T-helper 1 cell treated with Interleukin-12 subunit alpha and Interleukin-12 subunit beta and Interleukin-4 antibody, amounts not matched to agents 30 μg/mL and 1 μg/mL, for 36 hours (primary cell): Measurements from ENCODE around the gene VPS18.
A peak's percentile ranks its signal among the peaks of the same experiment; 100 is the strongest.

ENCODE experiments used
- H3K27ac Mint-ChIP-seq: one replicate; pipeline ENCODE4 v1.8.0; 2021; ENCODE audit warnings: mild to moderate bottlenecking, mixed read lengths
- H3K27me3 Mint-ChIP-seq: one replicate; pipeline ENCODE4 v1.8.0; 2021; ENCODE audit warnings: low read depth, mixed read lengths
- H3K36me3 Mint-ChIP-seq: one replicate; pipeline ENCODE4 v1.8.0; 2021; ENCODE audit warnings: low read depth, mixed read lengths
- H3K4me1 Mint-ChIP-seq: one replicate; pipeline ENCODE4 v1.8.0; 2021; ENCODE audit warnings: low read depth, mixed read lengths
- H3K4me3 Mint-ChIP-seq: one replicate; pipeline ENCODE4 v1.8.0; 2021; ENCODE audit warnings: mild to moderate bottlenecking, moderate library complexity, mixed read lengths
- H3K9me3 Mint-ChIP-seq: one replicate; pipeline ENCODE4 v1.8.0; 2021; ENCODE audit warnings: mixed read lengths

VPS18 gene

GRCh38 chr15:40941068-40941527 lies 46.8 kb downstream of the VPS18 start:
- Mint-ChIP-seq H3K36me3 (no peaks in the 10 kb centered on the region), H3K4me3 (no peak overlapping the region), H3K4me1 (peaks cover 27% of the 10 kb centered on the region), H3K9me3 (no peaks in the 10 kb centered on the region), H3K27ac (no peak overlapping the region), H3K27me3 (no peaks in the 10 kb centered on the region)

DNA sequence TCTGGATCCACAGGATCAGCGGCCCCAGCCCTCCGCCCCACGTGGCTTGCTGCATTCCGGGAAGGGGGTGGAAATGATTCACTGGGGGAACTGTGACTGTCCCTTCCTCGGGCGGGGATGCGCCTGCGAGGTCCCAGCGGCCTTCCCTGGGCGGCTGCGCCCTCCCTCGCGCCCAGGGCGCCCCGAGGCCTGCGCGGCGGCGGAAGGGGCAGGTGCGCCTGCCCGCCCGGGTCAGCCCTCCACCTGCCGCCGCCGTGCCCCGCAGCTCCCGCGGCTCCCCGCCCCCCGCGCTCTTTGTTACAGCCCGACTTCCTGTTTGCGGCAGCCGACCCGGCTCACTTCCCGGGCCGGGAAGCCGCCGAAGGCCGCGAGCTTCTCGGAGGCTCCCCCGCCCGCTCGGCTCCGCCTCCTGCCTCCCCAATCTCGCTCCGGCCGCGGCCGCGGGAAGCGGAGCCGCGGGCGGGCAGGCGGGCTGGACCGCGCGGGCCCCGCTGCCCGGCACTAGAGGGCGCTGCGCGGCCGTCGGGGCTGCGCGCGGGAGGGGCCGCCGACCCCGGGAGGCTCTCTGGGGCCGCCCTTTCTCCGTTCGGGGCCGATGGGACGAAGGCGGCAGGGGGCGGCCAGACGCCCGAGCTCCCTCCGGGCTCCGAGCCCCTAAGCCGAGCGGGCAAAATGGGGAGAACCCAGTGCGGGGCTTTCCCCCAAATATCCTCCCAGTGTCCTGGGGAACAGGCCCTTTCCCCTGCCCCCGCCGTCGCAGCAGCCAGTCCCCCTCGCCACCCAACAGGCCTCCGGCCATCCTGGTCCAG lies 47.5 kb downstream of the VPS18 start:
- H3K9me3 Mint-ChIP-seq: no peaks in the 10 kb centered on the region
- peaks cover 29% of the 10 kb centered on the region for H3K4me1 Mint-ChIP-seq
- H3K27ac Mint-ChIP-seq: no peak overlapping the region
- peak overlapping the region; percentile 76 for H3K4me3 Mint-ChIP-seq
- no peaks in the 10 kb centered on the region for H3K27me3 Mint-ChIP-seq
- H3K36me3 Mint-ChIP-seq: no peaks in the 10 kb centered on the region

GRCh38 chr15:40942337-40942854 lies 48.1 kb downstream of the VPS18 start:
- Mint-ChIP-seq H3K4me1 (peaks cover 29% of the 10 kb centered on the region), H3K27ac (peak overlapping the region; percentile 33), H3K4me3 (peak overlapping the region; percentile 76), H3K27me3 (no peaks in the 10 kb centered on the region), H3K9me3 (no peaks in the 10 kb centered on the region), H3K36me3 (no peaks in the 10 kb centered on the region)

DNA sequence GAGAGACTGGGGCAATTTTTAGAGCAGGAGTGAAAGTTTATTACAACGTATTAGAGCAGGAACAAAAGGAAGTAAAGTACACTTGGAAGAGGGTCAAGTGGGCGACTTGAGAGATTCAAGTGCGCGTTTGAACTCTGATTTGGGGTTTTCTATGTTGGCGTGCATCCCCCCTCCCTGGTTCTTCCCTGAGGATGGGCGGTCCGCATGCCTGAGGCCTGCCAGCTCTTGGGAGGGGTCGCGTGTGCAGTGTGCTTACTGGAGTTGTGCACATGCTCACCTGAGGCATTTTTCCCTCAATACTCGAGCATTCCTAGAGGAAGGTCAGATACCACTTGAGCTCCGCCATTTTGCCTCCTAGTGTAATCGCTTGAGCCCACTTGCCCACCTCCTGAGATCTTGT lies 48.6 kb downstream of the VPS18 start:
- no peak overlapping the region for H3K27ac Mint-ChIP-seq

DNA sequence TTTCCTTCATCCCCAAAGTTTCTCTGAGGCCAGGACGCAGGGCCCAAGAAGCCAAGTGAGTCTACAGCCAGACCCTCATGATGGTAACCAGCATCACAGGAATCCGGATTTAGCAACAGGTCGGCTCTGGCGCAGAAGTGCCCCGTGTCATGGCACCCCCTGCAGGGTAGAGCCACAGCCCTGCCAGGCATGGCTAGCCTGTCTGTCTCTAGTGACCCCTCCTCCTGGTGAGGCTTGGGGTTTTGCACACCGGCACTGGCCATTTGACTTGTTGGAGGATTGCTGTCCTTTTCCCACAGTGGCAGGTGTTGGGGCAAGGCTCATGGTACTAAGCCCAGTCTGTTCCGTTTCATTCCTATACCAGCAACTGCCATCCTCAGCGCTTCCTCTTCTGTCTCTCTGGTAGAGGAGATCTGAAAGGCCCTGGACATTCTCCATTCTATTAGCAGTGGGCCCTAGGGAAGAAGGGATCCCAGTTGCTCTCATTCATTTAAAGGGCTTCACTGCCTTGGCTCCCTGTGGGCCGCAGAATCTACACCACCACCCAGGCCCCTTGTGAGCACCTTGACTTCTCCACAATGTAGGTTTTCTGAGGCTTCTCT lies 49.6 kb downstream of the VPS18 start:
- Mint-ChIP-seq H3K27me3 (no peaks in the 10 kb centered on the region), H3K36me3 (no peaks in the 10 kb centered on the region), H3K27ac (no peak overlapping the region), H3K4me3 (peak overlapping the region; percentile 76), H3K4me1 (peaks cover 29% of the 10 kb centered on the region), H3K9me3 (no peaks in the 10 kb centered on the region)

More for the DNA sequence above, 48.6 kb downstream of the VPS18 start:
- Mint-ChIP-seq H3K27me3 (no peaks in the 10 kb centered on the region), H3K36me3 (no peaks in the 10 kb centered on the region), H3K4me3 (peak overlapping the region; percentile 76), H3K9me3 (no peaks in the 10 kb centered on the region), H3K4me1 (peaks cover 29% of the 10 kb centered on the region)

GRCh38 chr15:40944510-40945296 lies 50.5 kb downstream of the VPS18 start:
- Mint-ChIP-seq H3K4me1 (peaks cover 29% of the 10 kb centered on the region), H3K9me3 (no peaks in the 10 kb centered on the region), H3K4me3 (peak overlapping the region; percentile 26), H3K27ac (no peak overlapping the region), H3K36me3 (no peaks in the 10 kb centered on the region), H3K27me3 (peaks cover under 1% of the 10 kb centered on the region)

- Mint-ChIP-seq H3K36me3 (no peaks in the 10 kb centered on the region), H3K4me3 (no peak overlapping the region), H3K27ac (no peak overlapping the region), H3K4me1 (peaks cover 24% of the 10 kb centered on the region), H3K9me3 (no peaks in the 10 kb centered on the region), H3K27me3 (peaks cover 3% of the 10 kb centered on the region)
Measured at GRCh38 chr15:40948706-40949473, 54.6 kb downstream of the VPS18 start.

GRCh38 chr15:40949756-40950207 lies 55.5 kb downstream of the VPS18 start:
- no peak overlapping the region for H3K4me3 Mint-ChIP-seq
- no peak overlapping the region for H3K27ac Mint-ChIP-seq
- H3K4me1 Mint-ChIP-seq: peaks cover 29% of the 10 kb centered on the region
- no peaks in the 10 kb centered on the region for H3K36me3 Mint-ChIP-seq
- no peaks in the 10 kb centered on the region for H3K9me3 Mint-ChIP-seq
- H3K27me3 Mint-ChIP-seq: peaks cover 3% of the 10 kb centered on the region

DNA sequence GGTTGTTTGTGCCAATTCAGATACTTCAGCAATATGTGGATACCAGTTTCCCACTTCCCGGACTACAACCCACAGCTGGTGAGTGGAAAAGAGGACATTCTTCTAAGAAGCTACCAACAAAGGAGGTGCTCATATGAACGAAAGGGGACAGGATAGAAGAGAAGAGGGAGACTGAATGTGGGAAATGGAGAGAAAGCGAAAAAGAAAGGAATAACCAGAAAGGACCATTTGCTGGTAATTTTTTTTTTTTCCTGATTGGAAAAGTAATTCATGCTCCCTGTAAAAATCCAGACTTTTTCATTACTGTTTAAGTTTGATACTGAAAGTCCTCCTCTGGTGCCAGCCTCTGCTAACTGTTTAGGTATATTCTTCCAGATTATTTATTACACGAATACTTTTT lies 57.5 kb downstream of the VPS18 start:
- Mint-ChIP-seq H3K36me3 (peaks cover 2% of the 10 kb centered on the region), H3K4me3 (peak overlapping the region; percentile 90), H3K27me3 (peaks cover 3% of the 10 kb centered on the region), H3K4me1 (peaks cover 29% of the 10 kb centered on the region), H3K27ac (peak overlapping the region; percentile 63), H3K9me3 (no peaks in the 10 kb centered on the region)

DNA sequence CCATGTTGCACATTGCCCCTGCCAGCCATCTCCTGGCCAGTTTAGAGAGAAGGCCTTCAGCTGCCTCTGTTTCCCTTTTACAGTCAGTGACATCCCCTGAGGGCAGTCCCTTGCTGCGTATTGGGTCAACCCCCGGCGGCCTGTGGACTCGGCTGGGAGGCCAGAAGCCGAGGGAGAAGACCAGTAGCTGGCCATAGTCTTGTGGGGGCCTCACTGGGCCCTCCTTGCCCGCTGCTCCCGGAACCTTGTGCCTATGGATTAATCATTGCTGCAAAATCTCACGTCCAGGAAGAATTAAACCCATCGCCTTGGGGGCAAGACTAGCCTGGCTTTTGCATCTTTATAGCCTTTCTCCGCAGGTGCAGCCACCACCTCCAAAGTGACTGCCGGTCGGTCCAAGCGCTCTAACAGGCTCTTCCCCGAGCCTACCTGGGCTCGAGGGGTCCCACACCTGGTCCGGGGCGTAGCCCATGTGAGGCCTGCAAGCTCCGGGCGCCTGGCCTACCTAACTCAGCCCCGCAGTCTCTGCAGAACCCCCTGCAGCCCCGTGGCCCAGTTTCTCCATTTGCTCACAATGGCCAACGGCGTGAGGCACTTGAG lies 58.2 kb downstream of the VPS18 start:
- Mint-ChIP-seq H3K4me3 (peak overlapping the region; percentile 90), H3K36me3 (peaks cover 2% of the 10 kb centered on the region), H3K4me1 (peaks cover 29% of the 10 kb centered on the region), H3K9me3 (no peaks in the 10 kb centered on the region), H3K27ac (peak overlapping the region; percentile 81), H3K27me3 (peaks cover 3% of the 10 kb centered on the region)

GRCh38 chr15:40952901-40953712 lies 58.9 kb downstream of the VPS18 start, which contains the start of gene CHAC1:
Gene CHAC1 (plus strand): TSS chr15:40953471. CDS start chr15:40953584, 113 bp downstream.
- H3K27ac Mint-ChIP-seq: peak within 1 kb of the TSS; percentile 81
- peaks cover 3% of the 10 kb centered on the region for H3K27me3 Mint-ChIP-seq
- H3K36me3 Mint-ChIP-seq: peaks cover 2% of the 10 kb centered on the region
- H3K4me1 Mint-ChIP-seq: peaks cover 31% of the 10 kb centered on the region
- no peaks in the 10 kb centered on the region for H3K9me3 Mint-ChIP-seq
- H3K4me3 Mint-ChIP-seq: peak within 1 kb of the TSS; percentile 90
